IPS-15b (cell line): Measurements from ENCODE around the gene PTGER1.

ENCODE experiments used
- H3K27me3 ChIP-seq: one replicate; pipeline ENCODE4 v1.6.1; 2013; ENCODE audit warnings: low read length; ENCODE audit not compliant: control insufficient read depth, insufficient read depth
- H3K36me3 ChIP-seq: one replicate; pipeline ENCODE4 v1.6.1; 2013; ENCODE audit warnings: low read length; ENCODE audit not compliant: control insufficient read depth, insufficient read depth
- H3K4me1 ChIP-seq: one replicate; pipeline ENCODE4 v1.6.1; 2013; ENCODE audit warnings: mild to moderate bottlenecking, low read length; ENCODE audit not compliant: control insufficient read depth, insufficient read depth
- H3K4me3 ChIP-seq: one replicate; pipeline ENCODE4 v1.5.1; 2013; ENCODE audit warnings: low read depth, low read length
- H3K9ac ChIP-seq: one replicate; pipeline ENCODE4 v1.6.1; 2013; ENCODE audit warnings: low read depth, mild to moderate bottlenecking, low read length
- H3K9me3 ChIP-seq: one replicate; pipeline ENCODE4 v1.6.1; 2013; ENCODE audit warnings: mild to moderate bottlenecking, low read length; ENCODE audit not compliant: control insufficient read depth, insufficient read depth

PTGER1 gene, protein sequence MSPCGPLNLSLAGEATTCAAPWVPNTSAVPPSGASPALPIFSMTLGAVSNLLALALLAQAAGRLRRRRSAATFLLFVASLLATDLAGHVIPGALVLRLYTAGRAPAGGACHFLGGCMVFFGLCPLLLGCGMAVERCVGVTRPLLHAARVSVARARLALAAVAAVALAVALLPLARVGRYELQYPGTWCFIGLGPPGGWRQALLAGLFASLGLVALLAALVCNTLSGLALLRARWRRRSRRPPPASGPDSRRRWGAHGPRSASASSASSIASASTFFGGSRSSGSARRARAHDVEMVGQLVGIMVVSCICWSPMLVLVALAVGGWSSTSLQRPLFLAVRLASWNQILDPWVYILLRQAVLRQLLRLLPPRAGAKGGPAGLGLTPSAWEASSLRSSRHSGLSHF

GRCh38 chr19:14475251-14476073 lies at the start of gene PTGER1:
TSS of gene PTGER1 (minus strand) at chr19:14475354. CDS start at chr19:14474320, 1,034 bp downstream.
- peak within 1 kb of the TSS; percentile 16 for H3K4me3 ChIP-seq
- no peaks in the 10 kb centered on the region for H3K9me3 ChIP-seq
- H3K27me3 ChIP-seq, result no peaks in the 10 kb centered on the region
- peaks cover 3% of the 10 kb centered on the region for H3K4me1 ChIP-seq
- no peak within 1 kb of the TSS for H3K9ac ChIP-seq
- peaks cover 23% of the 10 kb centered on the region for H3K36me3 ChIP-seq

GRCh38 chr19:14520543-14520942 lies 45.4 kb upstream of the PTGER1 start:
- Histone ChIP-seq H3K36me3 (peaks cover 12% of the 10 kb centered on the region), H3K4me3 (no peak overlapping the region), H3K9me3 (no peaks in the 10 kb centered on the region), H3K9ac (no peak overlapping the region), H3K4me1 (peaks cover 6% of the 10 kb centered on the region), H3K27me3 (no peaks in the 10 kb centered on the region)

- Histone ChIP-seq H3K9ac (no peak overlapping the region), H3K9me3 (no peaks in the 10 kb centered on the region), H3K4me3 (no peak overlapping the region), H3K4me1 (peaks cover 6% of the 10 kb centered on the region), H3K36me3 (peaks cover 17% of the 10 kb centered on the region), H3K27me3 (no peaks in the 10 kb centered on the region)
These were observed 44.8 kb upstream of the PTGER1 start for GRCh38 chr19:14519860-14520407.

DNA sequence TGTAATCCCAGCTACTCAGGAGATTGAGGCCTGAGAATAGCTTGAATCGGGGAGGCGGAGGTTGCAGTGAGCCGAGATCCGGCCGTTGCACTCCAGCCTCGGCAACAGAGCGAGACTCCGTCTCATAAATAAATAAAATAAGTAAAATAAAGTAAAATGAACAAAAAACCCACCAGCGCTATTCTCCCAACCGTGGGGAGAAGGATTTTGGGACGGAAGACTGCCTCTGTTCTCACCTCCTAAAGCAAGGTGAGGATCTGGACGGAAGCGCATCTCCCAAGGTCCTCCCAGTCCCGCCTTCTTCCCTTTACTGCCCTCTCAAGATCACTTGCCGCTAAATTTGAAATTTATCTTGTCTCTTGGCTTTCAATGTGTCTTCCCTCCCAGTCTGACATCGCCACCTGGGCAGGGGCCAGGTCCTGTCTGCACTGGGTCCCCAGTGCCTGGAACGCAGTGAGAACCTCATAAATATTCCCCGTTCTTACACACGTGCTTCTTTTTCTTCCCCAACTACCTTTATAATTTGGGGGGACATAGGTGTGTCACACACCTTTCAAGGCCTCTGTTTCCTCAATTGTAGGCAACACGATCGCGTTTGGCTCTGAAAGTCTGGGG lies 44.2 kb upstream of the PTGER1 start:
- Histone ChIP-seq H3K27me3 (no peaks in the 10 kb centered on the region), H3K4me1 (peaks cover 6% of the 10 kb centered on the region), H3K9ac (no peak overlapping the region), H3K4me3 (peak overlapping the region; percentile 70), H3K9me3 (no peaks in the 10 kb centered on the region), H3K36me3 (peaks cover 22% of the 10 kb centered on the region)

DNA sequence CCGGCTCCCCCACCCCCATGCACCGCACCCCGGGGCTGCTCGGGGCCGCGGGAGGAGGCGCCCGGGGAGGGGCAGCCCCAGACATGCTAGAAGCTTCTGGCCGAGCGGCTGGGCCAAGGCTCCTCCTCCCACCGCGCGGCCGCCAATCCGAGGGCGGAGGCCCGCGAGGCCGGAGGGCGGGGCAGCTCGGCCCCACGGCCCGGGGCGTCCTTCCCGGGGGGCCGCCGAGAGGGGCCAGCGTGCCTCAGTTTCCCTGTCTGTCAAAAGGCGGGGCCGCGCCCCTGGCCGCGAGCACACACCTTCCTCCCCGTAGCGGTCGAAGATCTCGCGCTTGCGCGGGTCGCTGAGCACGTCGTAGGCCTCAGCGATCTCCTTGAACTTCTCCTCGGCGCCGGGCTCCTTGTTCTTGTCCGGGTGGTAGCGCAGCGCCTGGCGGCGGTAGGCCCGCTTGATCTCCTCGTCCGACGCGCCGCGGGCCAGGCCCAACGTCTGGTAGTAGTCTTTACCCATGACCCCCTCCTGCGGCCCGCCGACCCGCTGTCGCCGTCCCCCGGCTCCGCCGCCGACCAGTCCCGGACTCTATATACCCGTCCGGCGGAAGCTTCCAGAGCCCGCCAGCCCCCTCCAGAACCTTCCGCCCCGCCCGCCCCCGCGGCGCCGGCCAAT lies 42.8 kb upstream of the PTGER1 start, which contains the start of gene DNAJB1:
Gene DNAJB1 (minus strand): TSS at position 558 of the 666 bp plus-strand sequence. CDS start 48 bp downstream, at position 510.
- no peaks in the 10 kb centered on the region for H3K27me3 ChIP-seq
- H3K4me1 ChIP-seq, result peaks cover 6% of the 10 kb centered on the region
- peaks cover 22% of the 10 kb centered on the region for H3K36me3 ChIP-seq
- H3K9me3 ChIP-seq, result no peaks in the 10 kb centered on the region
- peak within 1 kb of the TSS; percentile 86 for H3K4me3 ChIP-seq
- H3K9ac ChIP-seq, result peak within 1 kb of the TSS; percentile 83

DNA sequence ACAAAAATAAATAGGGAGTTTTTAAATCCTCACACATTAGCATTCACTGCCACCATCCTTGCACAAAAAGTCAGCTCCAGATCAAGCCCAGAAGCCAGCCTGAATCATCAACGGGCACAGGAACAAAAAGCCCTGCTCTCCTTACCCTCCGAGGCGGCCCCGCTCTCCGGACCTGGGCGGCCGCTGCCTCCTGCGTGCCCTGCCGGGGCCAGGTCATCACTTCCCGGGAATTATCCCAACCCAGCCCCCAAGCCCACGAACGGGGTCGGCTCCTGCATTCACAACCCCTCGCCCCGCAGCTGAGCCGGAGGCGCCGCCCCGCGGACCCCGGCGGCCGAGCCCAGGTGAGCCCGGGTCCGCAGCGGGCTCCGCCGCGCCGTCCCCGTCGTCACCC lies 42.3 kb upstream of the PTGER1 start:
- Histone ChIP-seq H3K36me3 (peaks cover 22% of the 10 kb centered on the region), H3K9me3 (no peaks in the 10 kb centered on the region), H3K4me1 (peaks cover 6% of the 10 kb centered on the region), H3K27me3 (no peaks in the 10 kb centered on the region), H3K9ac (peak overlapping the region; percentile 54), H3K4me3 (peak overlapping the region; percentile 86)

GRCh38 chr19:14516746-14517438 lies 41.7 kb upstream of the PTGER1 start:
- Histone ChIP-seq H3K9ac (peak overlapping the region; percentile 54), H3K4me3 (peak overlapping the region; percentile 86), H3K36me3 (peaks cover 22% of the 10 kb centered on the region), H3K9me3 (no peaks in the 10 kb centered on the region), H3K4me1 (peaks cover 6% of the 10 kb centered on the region), H3K27me3 (no peaks in the 10 kb centered on the region)

GRCh38 chr19:14516048-14516534 lies 40.9 kb upstream of the PTGER1 start:
- Histone ChIP-seq H3K27me3 (no peaks in the 10 kb centered on the region), H3K36me3 (peaks cover 22% of the 10 kb centered on the region), H3K9ac (no peak overlapping the region), H3K9me3 (no peaks in the 10 kb centered on the region), H3K4me3 (peak overlapping the region; percentile 86), H3K4me1 (peaks cover 6% of the 10 kb centered on the region)

DNA sequence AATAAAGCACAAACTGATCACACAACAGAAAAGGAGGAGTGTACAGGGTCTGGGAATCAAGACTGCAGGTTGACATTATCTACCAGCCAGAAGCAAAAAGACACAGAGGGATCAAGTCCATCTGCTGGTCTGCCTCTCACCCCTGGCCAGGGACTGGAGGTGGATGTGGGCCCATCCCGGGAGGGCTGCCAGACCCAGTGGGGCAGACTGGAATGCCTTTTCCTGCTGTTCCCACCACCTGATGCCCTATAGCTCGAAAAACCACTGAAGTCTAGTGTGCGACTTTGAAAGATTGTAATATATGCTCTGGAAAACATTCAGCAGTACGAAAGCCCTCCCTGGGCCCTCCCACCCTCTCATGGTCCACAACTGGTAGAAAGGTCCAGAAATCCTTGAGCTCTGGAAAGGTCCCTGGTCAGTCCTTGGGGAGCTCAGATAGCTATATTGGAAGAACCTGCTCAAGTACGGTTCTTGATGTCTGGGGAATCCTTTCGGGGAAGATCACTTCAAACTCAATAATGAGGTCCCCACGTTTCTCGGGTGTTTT lies 40.4 kb upstream of the PTGER1 start:
- peaks cover 6% of the 10 kb centered on the region for H3K4me1 ChIP-seq
- H3K36me3 ChIP-seq, result peaks cover 22% of the 10 kb centered on the region
- H3K27me3 ChIP-seq, result no peaks in the 10 kb centered on the region
- H3K4me3 ChIP-seq, result no peak overlapping the region
- no peak overlapping the region for H3K9ac ChIP-seq
- no peaks in the 10 kb centered on the region for H3K9me3 ChIP-seq

GRCh38 chr19:14514215-14514863 lies 39.2 kb upstream of the PTGER1 start:
- Histone ChIP-seq H3K4me3 (no peak overlapping the region), H3K4me1 (no peaks in the 10 kb centered on the region)

More at GRCh38 chr19:14514215-14514863, 39.2 kb upstream of the PTGER1 start:
- Histone ChIP-seq H3K27me3 (no peaks in the 10 kb centered on the region), H3K9me3 (no peaks in the 10 kb centered on the region), H3K9ac (no peak overlapping the region), H3K36me3 (peaks cover 22% of the 10 kb centered on the region)
